Heart right ventricle (tissue), 16 donors: ENCODE measurements around the gene MGAT5B. TPM values are rescaled to one million over a fixed set of nuclear protein-coding genes. Genes with fewer than 3 reads are reported as not detected.

Experiments used
- ATAC-seq, 8 donors: fragments of 200-7000 bp; cut with Tn5 transposase; one replicate each; pipeline ENCODE4 v1.9.1; 2020; ENCODE audit warnings: mild to moderate bottlenecking in 8 of 8, moderate library complexity in 8 of 8, moderate number of reproducible peaks in 1 of 8
- DNase-seq, 2 donors: peaks; one replicate each; pipeline ENCODE4 v3.0.0-alpha.2; 2020
- H3K27ac ChIP-seq, 10 donors: fragments of 200-600 bp; sonication (generic) in 2 of 10; one replicate each; pipeline versions ENCODE4 v1.5.0 to v1.8.0; 2020 to 2022; ENCODE audit warnings: mild to moderate bottlenecking in 3 of 10
- H3K27me3 ChIP-seq, 7 donors: fragments of 200-600 bp; one replicate each; pipeline ENCODE4 v1.8.0; 2021 to 2022; ENCODE audit warnings: mild to moderate bottlenecking in 2 of 7
- H3K36me3 ChIP-seq, 9 donors: fragments of 200-600 bp; sonication (generic) in 1 of 9; one replicate each; pipeline versions ENCODE4 v1.5.0 to v1.8.0; 2020 to 2022; ENCODE audit warnings: mild to moderate bottlenecking in 2 of 9
- H3K4me1 ChIP-seq, 9 donors: fragments of 200-600 bp; sonication (generic) in 1 of 9; one replicate each; pipeline versions ENCODE4 v1.5.0 to v1.8.0; 2020 to 2022; ENCODE audit warnings: mild to moderate bottlenecking in 4 of 9
- H3K4me3 ChIP-seq, 10 donors: fragments of 200-600 bp; sonication (generic) in 2 of 10; one replicate each; pipeline versions ENCODE4 v1.5.0 to v1.8.0; 2020 to 2022; ENCODE audit warnings: mild to moderate bottlenecking in 7 of 10, moderate library complexity in 2 of 10
- H3K9me3 ChIP-seq, 11 donors: fragments of 200-600 bp in 10 of 11; sonication (generic) in 2 of 11; one replicate each; pipeline versions ENCODE4 v1.5.0 to v1.8.0; 2013 to 2022; ENCODE audit warnings: mild to moderate bottlenecking in 2 of 11, control low read depth in 1 of 11, moderate library complexity in 1 of 11
- WGBS, 2 donors: extraction: QIAGEN DNeasy Blood & Tissue Kit; methylation state at CpG; one replicate each; pipeline ENCODE4 v1.1.7; 2013; ENCODE audit warnings: inconsistent platforms in 1 of 2; 5-methylcytosine and 5-hydroxymethylcytosine counted together
- intact Hi-C, 10 donors: fragments of 100-400 bp; cut with DNase I; formaldehyde crosslinking; loops; one replicate each; pipeline versions ENCODE4 v1.11.1 to v1.14.2; 2022
- polyA plus RNA-seq, 2 donors: library from polyadenylated mRNA; stranded (reverse); fragments of 200-250 nt; gene quantifications; one replicate each; pipeline ENCODE4 v1.2.3, GENCODE V29; 2013
- total RNA-seq, 10 donors: library from RNA; stranded (reverse); fragmentation: NEBNext Ultra II Directional in 3 of 10; extraction: Animal tissue kit (Norgen Biotek cat#: 25700) in 3 of 10; gene quantifications; one replicate each; pipeline versions ENCODE4 v1.2.1 to v1.2.4, GENCODE V29; 2021 to 2023
- TF ChIP-seq, protein P1 (sequence below), 9 donors: fragments of 200-600 bp; sonication (generic) in 2 of 9; IDR thresholded peaks; one replicate each; pipeline versions ENCODE4 v1.5.0 to v1.8.0; 2021 to 2022; ENCODE audit warnings: antibody characterized with exemption in 9 of 9, mild to moderate bottlenecking in 5 of 9, moderate library complexity in 1 of 9
- donor health status: Arrhythmogenic right ventricular cardiomyopathy.
- donor health status: ischemic (EF 13 %, LVEDD 7.1; RV severe dilation, severe dysfunction).
- donor health status: healthy with polysubstance abuse.
- donor health status: DM: no; HTN: yes; CAD: no.
- donor health status: DM: no; HTN: no; CAD: no.
- donor health status: ischemic (EF 25% LVEDD 6.9; RV normal size, moderate dysfunction).
- donor health status: ischemic (EF 25% LVEDD 5.7; RV mildly dilated, moderate dysfunction).
- donor health status: healthy.
- donor health status: DM: yes; HTN: yes; CAD: no.
- donor health status: Ischemic cardiomyopathy.
- donor health status: ischemic (EF 35%, LVEDD 5.7; RV mildly dilated, moderate dysfunction).
- donor health status: nonischemic (EF 11% LVEDD 7.7; RV severe dilation, severe dysfunction).
- donor health status: DM: yes; HTN: yes; CAD: no.
- donor health status: PGD.
- donor health status: ischemic (EF 29% LVEDD 5.4; RV normal size, mild dysfunction).
- donor health status: nonischemic (EF 23%, LVEDD 6.1; RV moderate dilation, normal function).

MGAT5B gene
- total and polyA plus RNA-seq, 12 donors = 0.09 to 0.29 (median 0.13) TPM; not detected in 8

DNA sequence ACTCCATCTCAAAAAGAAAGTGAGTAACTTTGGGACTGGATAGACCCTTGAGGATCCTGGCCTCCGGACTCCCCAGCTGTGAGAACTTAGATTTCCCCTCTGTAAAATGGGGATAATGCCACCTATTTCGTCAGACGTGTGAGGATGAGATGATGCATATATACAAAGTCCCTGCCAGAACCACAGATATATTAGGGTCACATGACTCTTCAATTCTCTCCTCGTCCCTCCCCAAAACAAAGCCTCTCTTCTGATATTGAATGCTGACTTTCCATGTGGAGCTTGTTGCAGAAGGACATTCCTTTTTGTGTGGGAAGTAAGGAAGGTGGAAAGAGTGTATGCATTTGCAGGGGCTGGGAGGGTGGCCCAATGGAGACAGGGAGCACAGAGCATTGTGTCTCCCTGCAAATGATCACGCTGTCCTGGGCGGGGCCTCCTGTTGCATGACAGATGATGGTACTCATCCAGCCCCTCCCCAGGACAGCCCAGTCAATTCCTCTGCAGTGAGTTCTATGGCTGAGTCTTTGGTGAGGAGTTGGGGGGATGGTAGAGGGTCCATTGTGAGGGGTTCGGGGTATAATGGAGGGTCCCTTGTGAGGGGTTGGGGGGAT, 35.1 kb upstream of the MGAT5B start:
- WGBS, 2 donors = 79 to 85% methylated on average over 7 of the region's 7 CpGs
- no peak overlapping the region for H3K4me3 ChIP-seq
- TF ChIP-seq, protein P1, sequence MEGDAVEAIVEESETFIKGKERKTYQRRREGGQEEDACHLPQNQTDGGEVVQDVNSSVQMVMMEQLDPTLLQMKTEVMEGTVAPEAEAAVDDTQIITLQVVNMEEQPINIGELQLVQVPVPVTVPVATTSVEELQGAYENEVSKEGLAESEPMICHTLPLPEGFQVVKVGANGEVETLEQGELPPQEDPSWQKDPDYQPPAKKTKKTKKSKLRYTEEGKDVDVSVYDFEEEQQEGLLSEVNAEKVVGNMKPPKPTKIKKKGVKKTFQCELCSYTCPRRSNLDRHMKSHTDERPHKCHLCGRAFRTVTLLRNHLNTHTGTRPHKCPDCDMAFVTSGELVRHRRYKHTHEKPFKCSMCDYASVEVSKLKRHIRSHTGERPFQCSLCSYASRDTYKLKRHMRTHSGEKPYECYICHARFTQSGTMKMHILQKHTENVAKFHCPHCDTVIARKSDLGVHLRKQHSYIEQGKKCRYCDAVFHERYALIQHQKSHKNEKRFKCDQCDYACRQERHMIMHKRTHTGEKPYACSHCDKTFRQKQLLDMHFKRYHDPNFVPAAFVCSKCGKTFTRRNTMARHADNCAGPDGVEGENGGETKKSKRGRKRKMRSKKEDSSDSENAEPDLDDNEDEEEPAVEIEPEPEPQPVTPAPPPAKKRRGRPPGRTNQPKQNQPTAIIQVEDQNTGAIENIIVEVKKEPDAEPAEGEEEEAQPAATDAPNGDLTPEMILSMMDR (IDR thresholded peaks at IDR 0.05) = no peak
- peaks cover 0 to 23% (median 14%) of the 10 kb centered on the region in 7 donors for H3K27me3 ChIP-seq
- H3K4me1 ChIP-seq = no peaks in the 10 kb centered on the region
- H3K27ac ChIP-seq = no peak overlapping the region
- intact Hi-C loops = no loop called here
- no peaks in the 10 kb centered on the region for H3K36me3 ChIP-seq
- ATAC-seq = no peak
- H3K9me3 ChIP-seq = no peaks in the 10 kb centered on the region
- no peak for DNase-seq

DNA sequence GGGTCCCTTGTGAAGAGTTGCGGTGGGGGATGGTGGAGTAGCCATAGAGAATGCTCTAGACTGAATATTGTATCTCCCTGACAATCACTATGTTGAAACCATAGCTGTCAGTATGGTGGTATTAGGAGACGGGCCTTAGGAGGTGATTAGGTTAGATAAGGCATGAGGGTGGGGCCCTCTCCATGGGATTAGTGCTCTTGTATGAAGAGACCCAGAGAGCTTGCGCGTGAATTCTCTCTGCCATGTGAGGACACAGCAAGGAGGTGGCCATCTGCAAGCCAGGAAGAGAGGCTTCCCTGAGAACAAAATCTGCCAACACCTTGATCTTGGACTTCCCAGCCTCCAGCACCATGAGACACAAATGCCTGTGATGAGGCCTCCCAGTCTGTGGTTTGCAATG, 34.5 kb upstream of the MGAT5B start:
- 88 to 90% methylated on average over 4 of the region's 4 CpGs for WGBS, 2 donors
- TF ChIP-seq, protein P1 (IDR thresholded peaks at IDR 0.05) = no peak

DNA sequence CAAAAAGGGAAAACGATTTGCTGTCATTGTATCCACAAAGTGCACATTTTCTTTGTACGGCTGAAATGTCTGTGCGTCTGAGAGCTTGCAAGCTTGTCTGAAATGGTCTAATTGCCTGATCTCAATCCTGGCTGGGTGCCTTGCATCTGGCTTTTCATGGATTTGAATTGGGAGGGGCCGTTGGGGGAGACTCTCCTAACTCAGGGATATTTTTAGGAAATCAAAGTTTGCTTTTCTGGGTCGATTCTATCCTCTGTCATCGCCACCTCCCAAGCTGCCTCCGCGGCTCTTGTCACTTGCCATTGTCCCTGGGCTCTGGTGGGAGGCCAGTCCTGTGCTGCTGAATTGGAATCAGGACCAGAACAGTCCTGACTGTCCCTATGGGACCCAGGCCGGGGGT, 33.3 kb upstream of the MGAT5B start:
- no peak overlapping the region for H3K27ac ChIP-seq
- H3K4me1 ChIP-seq = peaks cover 0 to 8% (median 6%) of the 10 kb centered on the region in 9 donors
- DNase-seq (no peak), ATAC-seq (no peak)
- 52 to 55% methylated on average over 9 of the region's 9 CpGs for WGBS, 2 donors
- H3K27me3 ChIP-seq = peaks cover 0 to 24% (median 21%) of the 10 kb centered on the region in 7 donors
- no peaks in the 10 kb centered on the region for H3K36me3 ChIP-seq
- intact Hi-C loops = no loop called here
- no peak overlapping the region for H3K4me3 ChIP-seq
- TF ChIP-seq, protein P1 (IDR thresholded peaks at IDR 0.05) = no peak
- no peaks in the 10 kb centered on the region for H3K9me3 ChIP-seq

More for the DNA sequence above, 34.5 kb upstream of the MGAT5B start:
- intact Hi-C loops = no loop called here
- Histone ChIP-seq H3K36me3 (no peaks in the 10 kb centered on the region), H3K27ac (no peak overlapping the region), H3K9me3 (no peaks in the 10 kb centered on the region), H3K27me3 (peaks cover 0 to 23% (median 14%) of the 10 kb centered on the region in 7 donors), H3K4me1 (no peaks in the 10 kb centered on the region), H3K4me3 (no peak overlapping the region)
- DNase-seq = no peak
- no peak for ATAC-seq

DNA sequence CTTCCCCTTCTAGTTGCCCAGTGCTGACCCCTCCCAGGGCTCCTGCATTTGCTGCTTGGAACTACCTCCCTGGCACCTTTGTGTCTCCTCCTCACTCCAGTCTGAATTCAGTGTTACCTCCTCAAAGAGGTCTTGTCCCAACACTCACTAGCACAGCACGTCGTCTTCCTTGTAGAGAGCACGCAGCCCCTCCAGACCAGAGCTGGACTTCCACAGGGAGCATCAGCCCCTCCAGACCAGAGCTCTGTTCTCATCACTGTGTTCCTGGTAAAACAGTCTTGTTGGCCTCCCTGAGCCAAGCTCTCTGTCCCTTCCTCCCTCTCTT, 27.8 kb upstream of the MGAT5B start:
- H3K27me3 ChIP-seq = peaks cover 0 to 58% (median 39%) of the 10 kb centered on the region in 7 donors
- TF ChIP-seq, protein P1 (IDR thresholded peaks at IDR 0.05) = no peak
- 22 to 33% methylated on average over 3 of the region's 3 CpGs for WGBS, 2 donors

More for the DNA sequence above, 27.8 kb upstream of the MGAT5B start:
- peaks cover 0 to 19% (median 10%) of the 10 kb centered on the region in 9 donors for H3K4me1 ChIP-seq
- no peak overlapping the region for H3K27ac ChIP-seq
- no peak overlapping the region for H3K4me3 ChIP-seq
- H3K36me3 ChIP-seq = no peaks in the 10 kb centered on the region
- DNase-seq (no peak), ATAC-seq (no peak)
- no peaks in the 10 kb centered on the region for H3K9me3 ChIP-seq
- intact Hi-C loops = no loop called here
